IMR-90 (cell line): Measurements from ENCODE around the gene TBC1D1. TPM values are rescaled to one million over a fixed set of nuclear protein-coding genes. Genes with fewer than 3 reads are reported as not detected.

Experiments
- ATAC-seq: fragments of 200-7000 bp; cut with Tn5 transposase; 2 replicates; pipeline ENCODE4 v1.9.1; 2020; ENCODE audit warnings: low read depth, mild to moderate bottlenecking, moderate library complexity
- BruUV-seq: library from RNA; stranded (reverse); fragments of 400-500 nt; replicated peaks from 2 replicates; lab custom pipeline; 2021; lab: Mats Ljungman, UMichigan
- CTCF ChIA-PET: fragments of 300-600 bp; formaldehyde crosslinking; extraction: SDS; loops from one replicate; lab custom pipeline; 2021; ENCODE audit warnings: antibody characterized with exemption; lab: Yijun Ruan, JAX
- POLR2A ChIA-PET: fragments of 300-600 bp; sonication (Branson Sonifier 250); formaldehyde crosslinking; loops from one replicate; lab custom pipeline; 2022; ENCODE audit warnings: antibody characterized with exemption; ENCODE audit not compliant: unreplicated experiment; lab: Charles Lee
- DNase-seq: peaks from one replicate; pipeline ENCODE4 v3.0.0; 2013
- H2AFZ ChIP-seq: replicated peaks from 2 replicates; pipeline ENCODE3; 2013; ENCODE audit warnings: low read length, mild to moderate bottlenecking; ENCODE audit not compliant: poor library complexity
- H2AK5ac ChIP-seq: 2 replicates; pipeline ENCODE4 v1.6.1; 2013; ENCODE audit warnings: low read depth, low read length, inconsistent platforms
- H2AK9ac ChIP-seq: replicated peaks from 2 replicates; pipeline ENCODE3; 2013; ENCODE audit warnings: mild to moderate bottlenecking, low read depth, low read length, moderate library complexity; ENCODE audit not compliant: poor library complexity
- H2BK120ac ChIP-seq: 2 replicates; pipeline ENCODE4 v1.6.1; 2013; ENCODE audit warnings: low read depth, low read length, inconsistent platforms
- H2BK15ac ChIP-seq: 3 replicates; pipeline ENCODE4 v1.6.1; 2013; ENCODE audit warnings: low read depth, low read length, inconsistent platforms
- H2BK20ac ChIP-seq: 2 replicates; pipeline ENCODE4 v1.6.1; 2013; ENCODE audit warnings: low read depth, mild to moderate bottlenecking, inconsistent platforms, low read length, moderate library complexity
- H2BK5ac ChIP-seq: 2 replicates; pipeline ENCODE4 v1.6.1; 2013; ENCODE audit warnings: mild to moderate bottlenecking, low read depth, low read length, inconsistent platforms; ENCODE audit not compliant: poor library complexity, severe bottlenecking
- H3K14ac ChIP-seq: replicated peaks from 2 replicates; pipeline ENCODE4 v1.6.1; 2013; ENCODE audit warnings: low read depth, low read length, inconsistent platforms
- H3K18ac ChIP-seq: 2 replicates; pipeline ENCODE4 v1.6.1; 2013; ENCODE audit warnings: low read depth, low read length, control low read depth
- H3K23ac ChIP-seq: 2 replicates; pipeline ENCODE4 v1.6.1; 2013; ENCODE audit warnings: low read depth, low read length, inconsistent platforms
- H3K27ac ChIP-seq: 2 replicates; pipeline ENCODE4 v1.5.1; 2013; ENCODE audit warnings: mild to moderate bottlenecking, control low read depth, low read length; ENCODE audit not compliant: insufficient read depth
- H3K27me3 ChIP-seq: 2 replicates; pipeline ENCODE4 v1.6.1; 2013; ENCODE audit warnings: low read length; ENCODE audit not compliant: control insufficient read depth, insufficient read depth
- H3K36me3 ChIP-seq: 2 replicates; pipeline ENCODE4 v1.6.1; 2013; ENCODE audit warnings: low read length, mixed read lengths; ENCODE audit not compliant: control insufficient read depth, insufficient read depth
- H3K4ac ChIP-seq: 2 replicates; pipeline ENCODE4 v1.6.1; 2013; ENCODE audit warnings: low read depth, low read length, inconsistent platforms
- H3K4me1 ChIP-seq: 2 replicates; pipeline ENCODE4 v1.6.1; 2013; ENCODE audit warnings: low read length, mixed read lengths; ENCODE audit not compliant: control insufficient read depth, insufficient read depth
- H3K4me2 ChIP-seq: 2 replicates; pipeline ENCODE4 v1.6.1; 2013; ENCODE audit warnings: low read depth, mild to moderate bottlenecking, control low read depth, low read length, moderate library complexity
- H3K4me3 ChIP-seq: 2 replicates; pipeline ENCODE4 v1.5.1; 2013; ENCODE audit warnings: low read depth, mild to moderate bottlenecking, control low read depth, low read length, moderate library complexity; ENCODE audit not compliant: insufficient read depth
- H3K56ac ChIP-seq: 2 replicates; pipeline ENCODE4 v1.6.1; 2013; ENCODE audit warnings: low read length, inconsistent platforms; ENCODE audit not compliant: insufficient read depth; ENCODE audit errors: extremely low read depth
- H3K79me1 ChIP-seq, 2 experiments: 2 replicates each; pipeline ENCODE4 v1.6.1; 2013; ENCODE audit warnings: low read length in 2 of 2, inconsistent platforms in 1 of 2, low read depth in 1 of 2
- H3K9ac ChIP-seq: 2 replicates; pipeline ENCODE4 v1.6.1; 2013; ENCODE audit warnings: low read depth, low read length, control low read depth
- H3K9me1 ChIP-seq: 2 replicates; pipeline ENCODE4 v1.6.1; 2013; ENCODE audit warnings: low read length, inconsistent platforms; ENCODE audit not compliant: insufficient read depth
- H3K9me3 ChIP-seq: 2 replicates; pipeline ENCODE4 v1.6.1; 2013; ENCODE audit warnings: low read length; ENCODE audit not compliant: control insufficient read depth, insufficient read depth
- H4K20me1 ChIP-seq: 2 replicates; pipeline ENCODE4 v1.6.1; 2013; ENCODE audit warnings: low read length, inconsistent platforms; ENCODE audit not compliant: insufficient read depth
- H4K5ac ChIP-seq: 2 replicates; pipeline ENCODE4 v1.6.1; 2013; ENCODE audit warnings: mild to moderate bottlenecking, low read depth, low read length, control low read depth
- H4K8ac ChIP-seq, 2 experiments: 2 replicates each; pipeline ENCODE4 v1.6.1; 2013; ENCODE audit warnings: low read depth in 2 of 2, low read length in 2 of 2, control low read depth in 1 of 2, inconsistent platforms in 1 of 2
- H4K91ac ChIP-seq: 2 replicates; pipeline ENCODE4 v1.6.1; 2013; ENCODE audit warnings: low read depth, low read length, inconsistent platforms; ENCODE audit not compliant: insufficient read depth
- BHLHE40 ChIP-seq: fragments of 150-350 bp; IDR thresholded peaks from 2 replicates; pipeline ENCODE4 v1.6.1; 2016; ENCODE audit warnings: mild to moderate bottlenecking, low read depth, low read length
- CEBPB ChIP-seq: IDR thresholded peaks from 2 replicates; pipeline ENCODE4 v1.6.1; 2012; ENCODE audit warnings: low read depth, low read length, improper control_type of control experiment
- CHD1 ChIP-seq: IDR thresholded peaks from 2 replicates; pipeline ENCODE4 v1.6.1; 2012; ENCODE audit warnings: low read depth, low read length, improper control_type of control experiment
- FOS ChIP-seq: fragments of 150-350 bp; IDR thresholded peaks from 2 replicates; pipeline ENCODE4 v1.6.1; 2016; ENCODE audit warnings: low read depth, low read length
- MAFK ChIP-seq: IDR thresholded peaks from 2 replicates; pipeline ENCODE4 v1.6.1; 2012; ENCODE audit warnings: low read depth, low read length, improper control_type of control experiment
- MAZ ChIP-seq: IDR thresholded peaks from 2 replicates; pipeline ENCODE4 v1.6.1; 2012; ENCODE audit warnings: low read depth, mild to moderate bottlenecking, low read length, improper control_type of control experiment, moderate library complexity, borderline replicate concordance
- MXI1 ChIP-seq: IDR thresholded peaks from 2 replicates; pipeline ENCODE4 v1.6.1; 2012; ENCODE audit warnings: low read depth, mild to moderate bottlenecking, low read length, moderate library complexity, borderline replicate concordance
- NFE2L2 ChIP-seq: fragments of 150-350 bp; IDR thresholded peaks from 2 replicates; pipeline ENCODE4 v1.6.1; 2016; ENCODE audit warnings: low read depth, mild to moderate bottlenecking, low read length
- POLR2A ChIP-seq: IDR thresholded peaks from 2 replicates; pipeline ENCODE4 v1.6.1; 2012; ENCODE audit warnings: mild to moderate bottlenecking, low read depth, low read length
- RAD21 ChIP-seq: IDR thresholded peaks from 2 replicates; pipeline ENCODE4 v1.6.1; 2012; ENCODE audit warnings: low read length, improper control_type of control experiment
- RCOR1 ChIP-seq: IDR thresholded peaks from 2 replicates; pipeline ENCODE4 v1.6.1; 2012; ENCODE audit warnings: mild to moderate bottlenecking, low read length, improper control_type of control experiment; ENCODE audit not compliant: insufficient replicate concordance
- RFX5 ChIP-seq: IDR thresholded peaks from 2 replicates; pipeline ENCODE4 v1.8.0; 2012; ENCODE audit warnings: low read depth, mild to moderate bottlenecking, low read length, moderate library complexity
- SMC3 ChIP-seq: fragments of 150-350 bp; IDR thresholded peaks from 2 replicates; pipeline ENCODE4 v1.6.1; 2016; ENCODE audit warnings: low read depth, mild to moderate bottlenecking, antibody characterized with exemption, low read length, moderate library complexity
- WGBS, 2 experiments: methylation state at CpG; one replicate each; pipeline versions ENCODE4 v1.1.5 to v1.1.7; 2013; ENCODE audit warnings: missing lambda C conversion rate in 2 of 2; ENCODE audit not compliant: insufficient read length in 1 of 2; ENCODE audit errors: extremely low coverage in 2 of 2; 5-methylcytosine and 5-hydroxymethylcytosine counted together
- dilution Hi-C: fragments of 300-500 bp; cut with HindIII; formaldehyde crosslinking; loops from one replicate; pipeline ENCODE4 v1.14.3; 2018; ENCODE audit warnings: low sequenced_read_pairs; ENCODE audit not compliant: unreplicated experiment
- in situ Hi-C: fragments of 300-500 bp; cut with MboI; formaldehyde crosslinking; loops from 3 replicates; pipeline ENCODE4 v1.14.3; 2019; ENCODE audit warnings: low sequenced_read_pairs, inconsistent platforms, mixed read lengths
- intact Hi-C: fragments of 100-400 bp; cut with micrococcal nuclease; formaldehyde crosslinking; loops from 2 replicates; pipeline ENCODE4 v1.10.0; 2022
- polyA plus RNA-seq, 3 experiments: library from polyadenylated mRNA; depleted of rRNA; stranded (reverse); fragments of >200 nt; gene quantifications; 2 replicates each; pipeline ENCODE4 v1.2.3, GENCODE V29; 2012; ENCODE audit warnings: low replicate concordance in 1 of 3
- total RNA-seq: library from RNA; depleted of rRNA; stranded (reverse); fragments of >200 nt; gene quantifications from 2 replicates; pipeline ENCODE4 v1.2.3, GENCODE V29; 2012
- TF ChIP-seq, protein P1 (sequence below): fragments of 150-350 bp; IDR thresholded peaks from 2 replicates; pipeline ENCODE4 v1.6.1; 2017; ENCODE audit warnings: mild to moderate bottlenecking, antibody characterized with exemption, low read length, low read depth
- TF ChIP-seq, protein P2 (sequence below): fragments of 150-350 bp; IDR thresholded peaks from 2 replicates; pipeline ENCODE4 v1.6.1; 2016; ENCODE audit warnings: low read depth, mild to moderate bottlenecking, low read length, moderate library complexity, borderline replicate concordance

Gene TBC1D1
- total and polyA plus RNA-seq, 2 of the 4 experiments (the other 2 are of a cell fraction) = 42.4 to 104 TPM

DNA sequence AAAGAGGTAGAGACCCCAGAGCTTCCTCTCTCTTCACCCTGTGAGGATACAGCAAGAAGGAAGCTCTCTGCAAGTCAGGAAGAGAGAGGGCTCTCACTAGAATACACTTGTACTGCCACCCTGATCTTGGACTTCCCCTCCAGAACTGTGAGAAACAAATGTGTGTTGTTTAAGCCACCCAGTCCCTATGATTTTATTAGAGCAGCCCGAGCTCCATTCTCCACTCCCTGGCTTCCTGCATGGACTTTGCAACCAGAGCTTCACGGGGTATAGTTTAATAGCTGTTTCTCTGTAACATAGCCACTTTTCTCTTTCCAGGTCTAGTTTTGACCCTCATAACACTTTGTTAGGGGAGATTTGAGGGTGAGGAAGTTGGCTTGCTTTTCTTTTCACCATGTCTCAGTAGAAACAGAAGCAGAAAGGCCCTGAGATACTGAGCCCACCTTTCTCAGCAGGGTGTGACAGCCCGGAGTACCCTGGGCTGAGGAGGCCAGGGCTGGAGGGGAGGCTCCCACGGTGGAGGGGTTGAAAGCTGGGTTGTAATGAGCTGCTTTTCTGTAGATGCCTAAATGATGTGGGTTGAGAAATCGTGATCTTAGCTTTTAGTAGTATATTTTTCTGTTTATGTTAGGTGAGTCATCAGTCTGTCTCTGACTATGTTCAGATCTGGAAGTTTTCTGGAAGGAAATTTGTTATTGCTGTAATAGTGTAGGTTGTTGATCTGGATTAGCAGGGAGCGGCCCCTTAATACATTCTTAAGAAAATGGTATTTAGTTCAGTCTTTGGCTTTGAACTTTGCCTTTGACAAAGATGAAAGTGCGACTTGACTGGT lies 187.9 kb downstream of the TBC1D1 start:
- peak overlapping the region; percentile 96 for H2AK5ac ChIP-seq
- peak overlapping the region; percentile 98 for H2BK15ac ChIP-seq
- no peaks in the 10 kb centered on the region for H3K9me3 ChIP-seq
- ATAC-seq (peak; percentile 68), DNase-seq (peak; percentile 94)
- intact Hi-C loops (loop anchor here (5.0 kb wide), 1 partner anchor 83 kb away; no protein-coding TSS in a partner anchor), dilution Hi-C loops (no loop called here), in situ Hi-C loops (loop anchor here (5.0 kb wide), 1 partner anchor 593 kb away; no protein-coding TSS in a partner anchor)
- peaks cover 34% of the 10 kb centered on the region for H3K9me1 ChIP-seq
- peak overlapping the region; percentile 99 for H2BK5ac ChIP-seq
- H3K27me3 ChIP-seq = no peaks in the 10 kb centered on the region
- peak overlapping the region; percentile 97 for H3K27ac ChIP-seq
- H2BK20ac ChIP-seq = peak overlapping the region; percentile 98
- peak overlapping the region; percentile 67; the same call in 1 of the 2 replicates for H3K9ac ChIP-seq
- no CpG with 5 or more reads among the region's 7 CpGs for WGBS, 2 experiments
- peak overlapping the region; percentile 85 for H3K4me2 ChIP-seq
- BruUV-seq = no TSS peak
- H3K36me3 ChIP-seq = no peaks in the 10 kb centered on the region; the same call in 1 of the 2 replicates
- H4K5ac ChIP-seq = peak overlapping the region; percentile 88
- H3K4me3 ChIP-seq = no peak overlapping the region
- H3K23ac ChIP-seq = peak overlapping the region; percentile 95
- H3K56ac ChIP-seq = peak overlapping the region; percentile 88; the same call in 1 of the 2 replicates
- ChIA-PET CTCF (interaction anchor here (0.5 to 0.7 kb wide), 2 partner anchors 54 to 77 kb away, joined by 3 to 4 read pairs; no protein-coding TSS in a partner anchor), POLR2A (interaction anchor here (0.5 kb wide), 1 partner anchor 77 kb away, joined by 3 read pairs; no protein-coding TSS in a partner anchor)
- peak overlapping the region; percentile 99 for H2BK120ac ChIP-seq
- peak overlapping the region; percentile 93 for H2AK9ac ChIP-seq
- H3K4ac ChIP-seq = peak overlapping the region; percentile 96
- H4K91ac ChIP-seq = peak overlapping the region; percentile 99
- H4K8ac ChIP-seq = peak overlapping the region; percentile 92 to 94
- H3K18ac ChIP-seq = peak overlapping the region; percentile 98
- peaks cover 37% of the 10 kb centered on the region for H3K4me1 ChIP-seq
- H2AFZ ChIP-seq = peak overlapping the region; percentile 81
- H3K14ac ChIP-seq = peak overlapping the region; percentile 98
- H3K79me1 ChIP-seq = peaks cover 16 to 45% of the 10 kb centered on the region in 2 experiments; a peak in 3 of 4 replicates
- H4K20me1 ChIP-seq = no peaks in the 10 kb centered on the region
- TF ChIP-seq RAD21 (peak; percentile 17; the same call in 1 of the 2 replicates), BHLHE40 (peak; percentile 66), CEBPB (peak; percentile 84), SMC3 (no peak), MXI1 (no peak), POLR2A (peak; percentile 61), RCOR1 (peak; percentile 47), MAZ (no peak), FOS (peak; percentile 98), MAFK (peak; percentile 18; the same call in 1 of the 2 replicates), RFX5 (no peak), NFE2L2 (no peak), CHD1 (no peak; the same call in 1 of the 2 replicates)
- TF ChIP-seq, protein P1, sequence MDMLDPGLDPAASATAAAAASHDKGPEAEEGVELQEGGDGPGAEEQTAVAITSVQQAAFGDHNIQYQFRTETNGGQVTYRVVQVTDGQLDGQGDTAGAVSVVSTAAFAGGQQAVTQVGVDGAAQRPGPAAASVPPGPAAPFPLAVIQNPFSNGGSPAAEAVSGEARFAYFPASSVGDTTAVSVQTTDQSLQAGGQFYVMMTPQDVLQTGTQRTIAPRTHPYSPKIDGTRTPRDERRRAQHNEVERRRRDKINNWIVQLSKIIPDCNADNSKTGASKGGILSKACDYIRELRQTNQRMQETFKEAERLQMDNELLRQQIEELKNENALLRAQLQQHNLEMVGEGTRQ = no peak
- TF ChIP-seq, protein P2, sequence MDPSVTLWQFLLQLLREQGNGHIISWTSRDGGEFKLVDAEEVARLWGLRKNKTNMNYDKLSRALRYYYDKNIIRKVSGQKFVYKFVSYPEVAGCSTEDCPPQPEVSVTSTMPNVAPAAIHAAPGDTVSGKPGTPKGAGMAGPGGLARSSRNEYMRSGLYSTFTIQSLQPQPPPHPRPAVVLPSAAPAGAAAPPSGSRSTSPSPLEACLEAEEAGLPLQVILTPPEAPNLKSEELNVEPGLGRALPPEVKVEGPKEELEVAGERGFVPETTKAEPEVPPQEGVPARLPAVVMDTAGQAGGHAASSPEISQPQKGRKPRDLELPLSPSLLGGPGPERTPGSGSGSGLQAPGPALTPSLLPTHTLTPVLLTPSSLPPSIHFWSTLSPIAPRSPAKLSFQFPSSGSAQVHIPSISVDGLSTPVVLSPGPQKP = no peak
